Measurements from ENCODE around the gene SLC16A2.
"Not testable (repeated sequence)": the region's sequence is repeated elsewhere in the genome, so short reads cannot be mapped to it uniquely, and the experiment has no call there.

Gene SLC16A2

DNA sequence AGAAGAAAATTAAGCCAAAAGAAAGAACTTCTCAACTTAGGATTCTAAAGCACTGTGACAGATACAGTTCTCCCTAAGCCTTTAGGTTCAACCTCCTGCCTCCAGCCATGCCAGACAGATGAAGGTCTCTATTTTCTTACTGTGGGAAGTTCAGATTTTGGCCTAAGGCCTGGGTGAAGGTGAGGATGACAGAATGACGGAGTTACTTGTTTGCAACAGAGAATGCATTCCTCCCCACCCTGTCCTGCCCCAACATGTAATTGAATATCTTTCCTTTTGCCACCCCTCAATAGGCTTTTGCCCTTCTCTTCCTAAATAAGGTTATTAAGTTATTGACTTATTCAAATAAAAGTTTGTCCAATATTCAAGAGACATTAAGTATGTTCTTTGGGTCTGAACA is 25.6 kb downstream of the SLC16A2 start:
- no peak for DNase-seq

DNA sequence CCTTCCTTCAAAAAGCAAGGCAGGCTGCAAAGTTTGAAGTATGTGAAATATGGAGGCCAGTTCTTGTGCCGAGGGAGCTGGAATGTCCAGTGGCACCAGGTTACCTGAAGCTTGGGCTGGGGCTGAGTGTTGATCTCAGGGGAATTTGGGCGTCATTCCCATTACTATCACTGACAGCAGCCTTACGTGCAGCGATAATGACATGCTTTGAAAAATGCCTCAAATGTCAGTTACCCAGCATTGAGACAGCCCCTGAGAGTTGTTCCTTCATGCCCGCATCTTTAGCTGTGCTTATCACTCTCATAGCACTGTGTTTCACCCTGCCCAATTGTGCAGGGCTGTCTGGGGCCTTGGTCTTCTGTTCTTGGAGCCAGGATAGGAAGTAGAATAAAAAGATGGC is 27.4 kb downstream of the SLC16A2 start:
- DNase-seq = no peak

DNA sequence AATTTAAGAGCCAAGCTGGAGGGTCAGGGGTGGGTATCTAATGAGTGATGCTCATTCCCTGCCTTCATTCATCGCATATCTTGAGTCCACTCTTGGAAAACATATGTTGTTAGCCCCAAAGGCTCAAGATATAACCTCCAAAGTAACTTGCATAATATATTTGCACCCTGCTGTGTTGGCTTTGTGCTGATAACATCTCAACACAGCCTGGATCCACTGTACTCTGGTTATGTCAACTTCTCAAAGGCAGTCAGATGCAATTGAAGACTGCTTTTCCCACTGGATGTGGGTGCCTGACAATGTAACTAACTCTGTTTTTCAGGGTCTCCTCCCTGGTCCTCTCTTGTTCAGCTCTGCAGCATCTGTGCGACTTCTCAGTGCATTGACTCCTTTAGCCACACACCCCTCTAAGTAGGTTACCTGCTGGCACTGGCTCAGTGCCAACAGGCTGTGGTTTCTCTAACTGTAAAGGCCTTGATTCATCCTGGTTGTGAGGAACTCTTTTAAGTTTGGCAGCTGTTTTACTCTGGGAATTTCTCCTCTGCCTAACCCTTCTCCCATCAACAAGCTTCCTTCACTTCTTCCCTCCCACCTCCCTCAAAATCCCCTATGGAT is 28.1 kb downstream of the SLC16A2 start:
- no peak for DNase-seq

- no peak for DNase-seq
Measured at GRCh38 chrX:74449937-74450330, 28.6 kb downstream of the SLC16A2 start.

- peak; percentile 75 to 76 for DNase-seq
Measured at GRCh38 chrX:74450803-74451449, 29.6 kb downstream of the SLC16A2 start.

GRCh38 chrX:74451450-74452198 is 30.3 kb downstream of the SLC16A2 start:
- no peak for DNase-seq

- no peak for DNase-seq
Measured at GRCh38 chrX:74452199-74452481, 30.8 kb downstream of the SLC16A2 start.

DNA sequence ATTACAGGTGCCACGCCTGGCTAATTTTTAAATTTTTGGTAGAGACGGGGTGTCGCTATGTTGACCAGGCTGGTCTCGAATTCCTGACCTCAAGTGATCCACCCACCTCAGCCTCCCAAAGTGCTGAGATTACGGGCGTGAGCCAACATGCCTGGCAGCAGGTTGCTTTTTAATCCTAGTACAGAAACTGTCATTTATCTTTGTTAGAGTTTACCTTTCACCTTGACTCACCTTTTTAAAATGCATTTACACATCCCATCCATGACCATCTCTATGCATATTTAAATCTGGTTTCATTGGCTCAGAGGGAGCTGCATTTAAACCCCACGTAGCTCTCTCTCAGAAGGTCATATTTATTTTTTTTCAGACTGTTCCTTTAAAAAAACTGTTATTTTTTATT is 31.9 kb downstream of the SLC16A2 start:
- DNase-seq = no peak

DNA sequence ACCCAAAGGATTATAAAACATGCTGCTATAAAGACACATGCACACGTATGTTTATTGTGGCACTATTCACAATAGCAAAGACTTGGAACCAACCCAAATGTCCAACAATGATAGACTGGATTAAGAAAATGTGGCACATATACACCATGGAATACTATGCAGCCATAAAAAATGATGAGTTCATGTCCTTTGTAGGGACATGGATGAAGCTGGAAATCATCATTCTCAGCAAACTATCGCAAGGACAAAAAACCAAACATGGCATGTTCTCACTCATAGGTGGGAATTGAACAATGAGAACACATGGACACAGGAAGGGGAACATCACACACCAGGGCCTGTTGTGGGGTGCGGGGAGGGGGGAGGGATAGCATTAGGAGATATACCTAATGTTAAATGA is 32.9 kb downstream of the SLC16A2 start:
- DNase-seq = not testable (repeated sequence)

GRCh38 chrX:74458736-74459135 is 37.4 kb downstream of the SLC16A2 start:
- DNase-seq = no peak

- no peak for DNase-seq
Measured at GRCh38 chrX:74461384-74461783, 40.1 kb downstream of the SLC16A2 start.

DNA sequence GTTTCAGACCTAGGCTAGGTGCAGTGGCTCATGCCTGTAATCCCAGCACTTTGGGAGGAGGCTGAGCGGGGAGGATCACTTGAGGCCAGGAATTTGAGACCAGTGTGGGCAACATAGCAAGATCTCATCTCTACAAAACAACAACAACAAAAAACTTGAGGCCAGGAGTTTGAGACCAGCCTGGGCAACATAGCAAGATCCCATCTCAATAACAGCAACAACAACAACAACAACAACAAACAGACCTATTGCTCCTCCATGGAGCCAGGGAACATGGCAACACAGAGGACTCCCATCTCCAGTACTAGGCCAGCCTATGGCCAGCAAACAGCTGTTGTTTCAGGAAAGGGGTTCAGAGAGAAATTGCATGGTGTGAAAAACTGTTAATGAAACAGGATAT is 43.4 kb downstream of the SLC16A2 start:
- DNase-seq = no peak

DNA sequence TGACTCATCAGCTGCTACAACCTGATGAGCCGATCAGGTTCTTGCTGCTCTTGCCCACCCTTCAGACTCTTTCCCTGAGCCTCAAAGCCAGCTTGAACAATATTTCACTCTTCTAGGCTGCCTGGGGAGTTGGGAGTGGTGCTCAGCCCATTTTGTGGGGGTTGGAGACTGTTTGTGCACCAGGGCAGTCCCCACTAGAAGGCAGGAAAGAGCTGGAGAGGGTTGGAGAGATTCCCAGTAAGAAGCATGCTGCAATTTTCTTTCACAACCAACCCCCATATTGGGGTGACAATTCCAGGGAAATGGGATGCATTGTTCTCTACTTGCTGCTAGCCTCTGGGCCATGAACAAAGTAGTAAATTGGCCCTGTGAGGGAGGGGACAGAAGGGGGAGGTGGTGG is 44.1 kb downstream of the SLC16A2 start:
- DNase-seq = no peak

- DNase-seq = no peak
Measured at GRCh38 chrX:74467656-74468055, 46.4 kb downstream of the SLC16A2 start.

DNA sequence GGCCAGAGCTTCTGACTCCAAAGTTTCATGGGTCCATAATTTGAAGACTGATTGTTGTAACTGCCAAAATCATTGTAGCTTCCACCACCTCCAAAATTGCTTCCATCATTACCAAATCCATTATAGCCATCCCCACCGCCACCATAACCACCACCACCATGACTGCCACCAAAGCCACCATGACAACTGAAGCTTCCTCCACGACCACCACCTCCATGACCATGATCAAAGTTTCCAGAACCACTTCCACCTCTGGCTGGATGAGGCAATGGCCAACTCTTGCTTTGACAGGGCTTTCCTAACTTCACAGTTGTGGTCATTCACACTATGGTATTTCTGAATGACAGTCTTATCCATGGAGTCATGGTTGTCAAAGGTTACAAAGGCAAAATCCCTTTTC is 51.8 kb downstream of the SLC16A2 start:
- not testable (repeated sequence) for DNase-seq

DNA sequence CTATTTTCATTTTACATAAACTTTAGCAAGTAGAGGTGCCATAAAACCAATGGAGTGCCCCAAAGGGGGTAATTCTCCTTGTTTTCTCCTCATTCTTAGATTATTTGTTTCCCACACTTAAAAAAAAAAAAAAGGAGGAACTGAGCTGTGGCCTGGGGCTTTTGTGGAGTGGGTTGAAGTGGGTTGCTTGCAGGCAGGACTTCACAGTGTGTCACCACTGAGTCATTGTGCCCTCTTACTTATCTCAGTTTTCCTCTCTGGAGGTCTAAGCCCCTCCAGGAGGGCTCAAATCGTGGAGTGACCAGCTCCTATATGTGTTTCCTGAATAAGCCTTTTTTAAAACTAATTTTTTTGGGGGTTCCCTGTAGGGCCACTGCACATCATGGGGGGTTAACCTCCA is 69.0 kb downstream of the SLC16A2 start:
- DNase-seq = peak; percentile 3 to 37

DNA sequence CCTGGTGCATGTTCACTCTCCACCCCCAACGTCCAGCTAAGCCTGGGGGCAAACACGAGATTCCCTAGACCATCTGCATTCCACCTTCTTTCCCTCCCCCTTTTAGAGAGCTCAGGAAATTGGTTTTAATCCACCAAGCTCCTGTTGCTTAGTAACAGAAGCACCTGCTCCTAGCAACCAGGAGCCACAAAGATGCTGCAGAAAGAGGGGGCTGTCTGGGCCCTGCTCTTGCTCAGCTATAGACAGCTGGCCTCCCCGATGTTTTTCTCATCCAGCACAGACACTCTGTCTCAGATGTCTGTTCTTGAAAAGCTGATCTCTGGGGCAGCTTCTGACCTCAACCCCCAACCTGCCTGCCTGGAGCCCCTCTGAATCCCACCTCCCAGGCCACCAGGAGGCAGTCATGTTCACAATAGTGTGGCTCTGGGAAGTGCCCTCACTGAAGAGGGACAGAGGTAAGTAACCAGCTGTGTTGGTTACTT is 71.5 kb downstream of the SLC16A2 start:
- DNase-seq = peak; percentile 1 to 2

DNA sequence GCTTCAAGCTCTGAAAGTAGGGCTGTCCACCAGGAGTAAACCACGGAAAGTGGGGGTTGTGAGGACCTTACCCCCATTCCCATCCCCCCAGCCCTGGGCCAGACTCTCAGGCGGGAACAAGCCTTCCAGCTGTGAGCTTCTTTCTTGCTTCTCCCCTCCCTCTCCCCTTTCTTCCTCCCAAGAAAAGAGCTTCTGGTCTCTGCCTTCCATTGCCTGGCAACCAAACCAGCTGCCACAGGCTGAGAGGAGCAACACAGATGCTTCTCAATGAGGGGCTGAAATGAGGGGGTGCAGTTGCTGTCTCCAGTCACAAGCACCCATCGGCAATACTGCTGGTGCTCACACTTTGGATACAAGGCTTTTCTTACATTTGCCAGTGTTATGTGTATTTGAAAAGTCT is 72.5 kb downstream of the SLC16A2 start:
- DNase-seq = no peak

- no peak for DNase-seq
Measured at GRCh38 chrX:74498924-74499323, 77.6 kb downstream of the SLC16A2 start.

- no peak for DNase-seq
Measured at GRCh38 chrX:74500067-74500466, 78.8 kb downstream of the SLC16A2 start.

- no peak for DNase-seq
Measured at GRCh38 chrX:74500555-74500954, 79.3 kb downstream of the SLC16A2 start.

- DNase-seq = no peak
Measured at GRCh38 chrX:74505437-74505836, 84.1 kb downstream of the SLC16A2 start.

DNA sequence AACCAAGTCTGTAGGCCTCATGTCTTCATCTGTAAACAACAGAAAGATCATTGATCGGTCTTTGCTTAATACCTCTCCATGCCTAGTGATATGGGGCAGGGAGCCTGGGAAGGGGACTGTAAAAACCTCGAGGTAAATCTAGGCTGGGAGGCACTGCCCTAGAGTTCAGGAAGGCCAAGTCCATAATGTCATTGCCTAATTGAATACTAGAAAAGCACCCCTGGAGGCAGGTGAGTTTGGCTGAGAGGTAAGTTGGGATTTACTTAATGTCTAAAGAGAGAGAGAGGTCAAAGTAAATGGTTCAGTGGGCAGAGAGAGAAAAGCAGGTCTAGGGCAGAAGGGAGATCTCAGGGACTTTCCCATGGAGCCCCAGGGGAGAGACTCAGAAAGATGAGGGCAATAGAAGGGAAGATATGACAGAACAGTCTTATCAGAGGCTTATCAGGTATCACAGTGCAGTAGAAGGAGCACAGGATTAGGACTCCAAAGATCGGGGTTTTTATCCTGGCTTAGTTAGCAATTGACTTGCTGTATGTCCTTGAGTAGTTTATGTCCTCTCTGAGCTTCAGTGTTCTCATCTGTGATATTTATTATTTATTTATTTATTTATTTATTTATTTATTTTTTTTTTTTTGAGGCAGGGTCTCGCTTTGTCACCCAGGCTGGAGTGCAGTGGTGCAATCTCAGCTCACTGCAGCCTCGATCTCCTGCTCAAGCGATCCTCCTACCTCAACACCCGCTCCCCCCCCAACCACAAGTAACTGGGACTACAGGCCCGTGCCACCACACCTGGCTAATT is 85.2 kb downstream of the SLC16A2 start:
- DNase-seq = no peak

Measured in inflammatory macrophage (primary cell).